Adrenal gland (tissue), 19 donors: ENCODE results near the gene NYNRIN. TPM values are rescaled to one million over a fixed set of nuclear protein-coding genes. Genes with fewer than 3 reads are reported as not detected.

Source experiments
- DNase-seq, 7 donors: peaks; one replicate each; pipeline ENCODE4 v3.0.0-alpha.2; 2019 to 2020
- H3K27ac ChIP-seq, 5 donors: fragments of 200-600 bp; sonication (generic) in 4 of 5; 1 replicate in 3 of 5; 2 replicates in 2 of 5; pipeline versions ENCODE4 v1.5.1 to v1.8.0; 2016 to 2020; ENCODE audit warnings: mild to moderate bottlenecking in 1 of 5
- H3K27me3 ChIP-seq: fragments of 200-600 bp; 2 replicates; pipeline ENCODE4 v1.8.0; 2021
- H3K36me3 ChIP-seq, 2 donors: fragments of 200-600 bp; replicated peaks in 1 of 2; 1 replicate in 1 of 2; 2 replicates in 1 of 2; pipeline versions ENCODE4 v1.5.1 to v1.8.0; 2018 to 2022
- H3K4me1 ChIP-seq, 2 donors: fragments of 200-600 bp; replicated peaks in 1 of 2; 1 replicate in 1 of 2; 2 replicates in 1 of 2; pipeline versions ENCODE4 v1.5.1 to v1.8.0; 2018 to 2021
- H3K4me3 ChIP-seq, 4 donors: fragments of 200-600 bp; sonication (generic) in 3 of 4; one replicate each; pipeline ENCODE4 v1.5.1; 2016 to 2018
- H3K9me3 ChIP-seq, 3 donors: fragments of 200-600 bp; sonication (generic) in 1 of 3; replicated peaks in 1 of 3; 1 replicate in 2 of 3; 2 replicates in 1 of 3; pipeline versions ENCODE4 v1.5.1 to v1.8.0; 2016 to 2021
- POLR2A ChIP-seq, 2 donors: fragments of 450-650 bp; IDR thresholded peaks; one replicate each; pipeline ENCODE4 v1.6.1; 2017; ENCODE audit warnings: antibody characterized with exemption in 2 of 2, mild to moderate bottlenecking in 2 of 2, moderate library complexity in 1 of 2
- WGBS, 4 donors: extraction: QIAGEN DNeasy Blood & Tissue Kit in 2 of 4; methylation state at CpG; one replicate each; pipeline versions ENCODE4 v1.1.5 to v1.1.7; 2013 to 2017; 5-methylcytosine and 5-hydroxymethylcytosine counted together
- intact Hi-C, 2 donors: fragments of 100-400 bp; cut with DNase I; formaldehyde crosslinking; loops; one replicate each; pipeline versions ENCODE4 v1.14.1 to v1.15.0; 2022 to 2023
- long read RNA-seq, 10 donors: library from polyadenylated mRNA in 3 of 10; unstranded in 2 of 10; stranded (forward) in 1 of 10; transcript quantifications; one replicate each; pipeline ENCODE4 v2.0.0 and lab custom pipeline, GENCODE V29; 2021 to 2026
- polyA plus RNA-seq, 3 donors: library from polyadenylated mRNA; stranded (reverse); fragments of 200-250 nt in 2 of 3; fragments of 350-450 nt in 1 of 3; fragmentation: Illumina TruSeq in 1 of 3; extraction: RNeasy Lipid Tissue Mini Kit (QIAGEN cat#74804) in 1 of 3; gene quantifications; one replicate each; pipeline ENCODE4 v1.2.3, GENCODE V29; 2013 to 2014
- total RNA-seq, 9 donors: library from RNA; depleted of rRNA in 4 of 9; stranded (reverse); fragments of >200 nt in 4 of 9; fragments of 120-200 nt in 1 of 9; fragmentation: NEBNext Ultra II Directional in 1 of 9; extraction: Animal tissue kit (Norgen Biotek cat#: 25700) in 1 of 9; gene quantifications; one replicate each; pipeline versions ENCODE4 v1.1.0 to v1.2.4, GENCODE V29; 2013 to 2023
- TF ChIP-seq, protein P1 (sequence below), 6 experiments: fragments of 450-650 bp in 4 of 6; fragments of 200-600 bp in 2 of 6; sonication (generic) in 1 of 6; IDR thresholded peaks; 1 replicate in 5 of 6; 2 replicates in 1 of 6; pipeline versions ENCODE4 v1.5.1 to v1.8.0; 2016 to 2021; ENCODE audit warnings: antibody characterized with exemption in 6 of 6, mild to moderate bottlenecking in 2 of 6, moderate library complexity in 1 of 6
- donor health status: healthy with polysubstance abuse.
- donor health status: Bipolar disorder and iron deficiency.
- donor health status: DM: yes; HTN: yes; CAD: no.
- donor health status: DM: no; HTN: no; CAD: no.
- donor health status: DM: no; HTN: no; CAD: no.
- donor health status: DM: yes; HTN: yes; CAD: no.

NYNRIN gene
- 10 to 100 TPM in 1 of 9 donors, 1 to 10 TPM in 8; 6.0 to 11.0 (median 7.0) TPM for total RNA-seq
- 1 to 10 TPM; 2.2 to 6.1 (median 3.4) TPM for polyA plus RNA-seq
- long read RNA-seq, donor 1 = 0 reads
- long read RNA-seq, donor 2 = 0 reads
- long read RNA-seq, donor 3 = 0 reads
- long read RNA-seq, donor 4, partial matches to known transcripts = 0 of 2 reads
- long read RNA-seq, donor 4, other reads (novel, unspliced or antisense) = 2 of 2 reads
- long read RNA-seq, donor 5, partial matches to known transcripts = 2 of 8 reads
- long read RNA-seq, donor 5, other reads (novel, unspliced or antisense) = 6 of 8 reads
- long read RNA-seq, donor 6 = 0 reads
- long read RNA-seq, donor 7 = 0 reads
- long read RNA-seq, donor 8, full-length matches to known transcripts = 1 of 1 reads
- long read RNA-seq, donor 8, partial matches to known transcripts = 0 of 1 reads
- long read RNA-seq, donor 8, other reads (novel, unspliced or antisense) = 0 of 1 reads
- long read RNA-seq, donor 9 = 0 reads
- long read RNA-seq, donor 10 = 0 reads

DNA sequence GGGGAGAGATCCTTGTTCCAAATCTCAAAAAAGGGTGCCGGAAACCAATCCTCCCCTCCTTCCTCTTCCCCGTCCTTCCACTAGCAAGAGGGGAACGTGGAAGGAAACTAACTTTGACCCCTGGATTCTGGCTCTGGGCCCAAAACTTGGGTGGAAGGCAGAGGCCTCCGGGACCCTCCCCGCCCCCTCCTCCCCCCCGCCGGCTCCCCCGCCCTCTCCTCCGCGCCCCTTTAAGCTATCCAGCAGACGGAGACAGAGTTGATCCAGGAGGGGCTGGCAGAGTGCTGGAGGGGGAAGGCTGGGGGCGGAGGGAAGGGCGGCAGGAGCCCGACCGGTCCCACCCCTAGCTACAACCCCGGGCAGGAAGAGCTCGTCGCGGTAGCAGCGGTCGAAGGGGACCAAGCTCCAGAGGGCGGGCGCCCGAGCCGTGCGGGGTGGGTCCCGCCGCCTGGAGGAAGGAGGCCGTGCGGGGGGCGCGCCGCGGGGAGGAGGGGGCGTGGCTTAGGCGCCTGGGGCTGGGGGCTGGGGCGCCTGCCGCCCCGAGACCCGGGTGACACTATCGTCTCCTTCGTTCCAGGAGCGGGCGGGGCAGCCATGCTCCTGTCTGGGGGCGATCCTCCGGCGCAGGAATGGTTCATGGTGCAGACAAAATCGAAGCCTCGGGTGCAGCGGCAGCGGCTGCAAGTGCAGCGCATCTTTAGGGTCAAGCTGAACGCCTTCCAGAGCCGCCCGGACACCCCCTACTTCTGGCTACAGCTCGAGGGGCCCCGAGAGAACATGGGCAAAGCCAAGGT lies at the start of gene NYNRIN:
Gene NYNRIN (plus strand): TSS at position 351 of the 794 bp plus-strand sequence. CDS start 244 bp downstream, at position 595.
- Histone ChIP-seq H3K36me3 (no peaks in the 10 kb centered on the region), H3K4me1 (peaks cover 8 to 34% of the 10 kb centered on the region in 2 donors), H3K4me3 (peak within 1 kb of the TSS in 2 of 4 donors; percentile 41 to 88), H3K27me3 (no peaks in the 10 kb centered on the region), H3K9me3 (no peaks in the 10 kb centered on the region), H3K27ac (peak within 1 kb of the TSS in 3 of 5 donors; percentile 10 to 82 (median 56))
- TF ChIP-seq, protein P1, sequence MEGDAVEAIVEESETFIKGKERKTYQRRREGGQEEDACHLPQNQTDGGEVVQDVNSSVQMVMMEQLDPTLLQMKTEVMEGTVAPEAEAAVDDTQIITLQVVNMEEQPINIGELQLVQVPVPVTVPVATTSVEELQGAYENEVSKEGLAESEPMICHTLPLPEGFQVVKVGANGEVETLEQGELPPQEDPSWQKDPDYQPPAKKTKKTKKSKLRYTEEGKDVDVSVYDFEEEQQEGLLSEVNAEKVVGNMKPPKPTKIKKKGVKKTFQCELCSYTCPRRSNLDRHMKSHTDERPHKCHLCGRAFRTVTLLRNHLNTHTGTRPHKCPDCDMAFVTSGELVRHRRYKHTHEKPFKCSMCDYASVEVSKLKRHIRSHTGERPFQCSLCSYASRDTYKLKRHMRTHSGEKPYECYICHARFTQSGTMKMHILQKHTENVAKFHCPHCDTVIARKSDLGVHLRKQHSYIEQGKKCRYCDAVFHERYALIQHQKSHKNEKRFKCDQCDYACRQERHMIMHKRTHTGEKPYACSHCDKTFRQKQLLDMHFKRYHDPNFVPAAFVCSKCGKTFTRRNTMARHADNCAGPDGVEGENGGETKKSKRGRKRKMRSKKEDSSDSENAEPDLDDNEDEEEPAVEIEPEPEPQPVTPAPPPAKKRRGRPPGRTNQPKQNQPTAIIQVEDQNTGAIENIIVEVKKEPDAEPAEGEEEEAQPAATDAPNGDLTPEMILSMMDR (IDR thresholded peaks at IDR 0.05) = no peak
- no peak for TF ChIP-seq POLR2A (IDR thresholded peaks at IDR 0.05)
- intact Hi-C loops = no loop called here
- WGBS, 4 donors = 1 to 19% (median 6%) methylated on average over 5 to 56 of the region's 57 CpGs
- DNase-seq = peak in 5 of 7 donors; percentile 35 to 53 (median 40)

DNA sequence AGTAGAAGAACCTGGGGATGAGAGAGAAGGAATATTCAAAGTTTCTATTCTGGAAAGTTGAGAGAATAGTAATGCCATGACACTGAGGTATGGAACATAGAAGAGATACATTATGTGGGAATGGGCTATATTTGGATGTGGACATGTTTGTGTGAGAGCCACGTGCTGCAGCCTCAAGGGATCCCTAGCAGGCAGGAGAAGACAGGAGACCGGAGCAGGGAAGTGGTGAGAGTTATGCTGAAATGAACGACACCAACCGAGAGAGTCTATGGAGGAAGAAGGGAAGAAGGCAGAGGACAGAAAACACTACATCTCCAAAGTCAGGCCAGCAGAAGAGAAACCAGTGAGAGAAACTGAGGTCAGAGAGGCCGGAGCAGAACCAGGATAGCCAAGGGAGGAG lies 49.1 kb upstream of the NYNRIN start:
- no peaks in the 10 kb centered on the region for H3K9me3 ChIP-seq
- 77 to 84% (median 79%) methylated on average over 5 of the region's 5 CpGs for WGBS, 4 donors
- no peak for DNase-seq
- no peak overlapping the region for H3K4me3 ChIP-seq
- TF ChIP-seq, protein P1 (IDR thresholded peaks at IDR 0.05) = no peak
- no peak for TF ChIP-seq POLR2A (IDR thresholded peaks at IDR 0.05)
- no peaks in the 10 kb centered on the region for H3K27me3 ChIP-seq
- H3K36me3 ChIP-seq = no peaks in the 10 kb centered on the region
- no peak overlapping the region for H3K27ac ChIP-seq
- H3K4me1 ChIP-seq = no peaks in the 10 kb centered on the region
- intact Hi-C loops = no loop called here

DNA sequence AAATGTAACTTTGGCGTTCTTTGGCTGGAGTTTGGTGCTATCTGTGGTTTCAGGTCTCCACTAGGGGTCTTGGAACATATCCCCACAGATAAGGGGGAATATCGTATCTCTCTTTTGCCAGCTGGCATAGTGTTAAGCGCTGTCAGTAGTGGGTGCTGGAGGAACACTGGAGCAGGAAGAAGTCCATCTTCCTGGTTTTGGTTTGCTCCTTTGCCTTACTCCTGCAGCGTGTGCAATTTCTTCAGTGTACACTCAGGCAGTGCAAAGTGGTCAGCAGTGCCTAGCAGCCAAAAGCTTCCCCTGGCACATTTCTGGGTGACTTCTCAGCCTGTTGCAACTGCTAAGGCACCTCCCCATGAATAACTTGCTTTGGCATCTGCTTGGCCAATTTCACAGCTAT lies 47.3 kb upstream of the NYNRIN start:
- Histone ChIP-seq H3K27ac (no peak overlapping the region), H3K27me3 (no peaks in the 10 kb centered on the region), H3K4me3 (no peak overlapping the region), H3K4me1 (no peaks in the 10 kb centered on the region), H3K36me3 (no peaks in the 10 kb centered on the region), H3K9me3 (no peaks in the 10 kb centered on the region)
- TF ChIP-seq, protein P1 (IDR thresholded peaks at IDR 0.05) = no peak
- no peak for TF ChIP-seq POLR2A (IDR thresholded peaks at IDR 0.05)
- intact Hi-C loops = no loop called here
- no peak for DNase-seq
- 24 to 30% (median 27%) methylated on average over 4 of the region's 4 CpGs for WGBS, 4 donors
